ENCODE measurements around the gene HOXA11. TPM values are rescaled to one million over a fixed set of nuclear protein-coding genes. Genes with fewer than 3 reads are reported as not detected.

The HOXA11 gene
- total and polyA plus RNA-seq, 10 of the 15 experiments (the other 5 are each of a cell fraction or from before 2014, with no cell fraction given): not detected

DNA sequence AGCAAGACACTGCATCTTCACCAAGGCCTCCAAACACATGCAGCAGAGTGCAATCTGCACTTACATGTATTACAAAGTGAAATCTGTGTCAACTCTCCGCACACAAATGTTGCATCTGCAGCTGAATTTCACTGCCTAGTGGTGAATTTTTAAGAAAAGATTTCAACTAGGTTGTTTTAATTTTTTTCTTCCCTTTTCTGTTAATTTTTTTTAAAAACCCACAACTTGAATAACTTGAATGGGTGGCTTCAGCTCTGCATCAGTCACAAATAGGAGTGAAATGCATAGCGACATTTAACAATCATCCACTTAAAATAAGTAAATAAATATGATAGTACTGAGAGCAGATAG, 8.9 kb upstream of the HOXA11 start:
- RAD21 ChIA-PET (ENCODE audit: unreplicated experiment): interaction anchor here (0.9 to 2.6 kb wide), 2 partner anchors 725 to 729 kb away, joined by 3 to 70 read pairs; no protein-coding TSS in a partner anchor
- 79% methylated on average over 2 of the region's 2 CpGs for WGBS (ENCODE audit: insufficient coverage, insufficient replicate concordance, low lambda C conversion rate, missing lambda C conversion rate)
- CTCF ChIA-PET: interaction anchor here (1.2 to 3.3 kb wide), 3 partner anchors 381 to 725 kb away, joined by 3 to 93 read pairs (median 50); no protein-coding TSS in a partner anchor
- no peak overlapping the region for H3K4me3 ChIP-seq
- ATAC-seq (no peak), FAIRE-seq (no peak), DNase-seq (ENCODE audit: low read depth, low spot score) (no peak)
- H3K79me2 ChIP-seq (ENCODE audit: control insufficient read depth, insufficient read depth, low read length): no peaks in the 10 kb centered on the region
- in situ Hi-C loops (cut with MboI) (no loop called here), intact Hi-C loops (cut with micrococcal nuclease; ENCODE audit: unreplicated experiment) (no loop called here)
- no peaks in the 10 kb centered on the region for H3K36me3 ChIP-seq (ENCODE audit: control insufficient read depth in 2 of 2, insufficient read depth in 2 of 2, low read length in 1 of 2)
- peaks cover 25 to 41% of the 10 kb centered on the region in 2 experiments for H3K27me3 ChIP-seq (replicated peaks in 1 of 2; ENCODE audit: control insufficient read depth in 2 of 2, insufficient read depth in 2 of 2, low read length in 1 of 2)
- H3K9ac ChIP-seq (ENCODE audit: control insufficient read depth, insufficient read depth, low read length): no peak overlapping the region
- H3K4me1 ChIP-seq (ENCODE audit: control insufficient read depth, insufficient read depth, low read length): no peaks in the 10 kb centered on the region; the same call in 1 of the 2 replicates
- H3K4me2 ChIP-seq (ENCODE audit: control insufficient read depth, insufficient read depth): no peak overlapping the region
- no TSS peak for BruUV-seq (replicated peaks)
- POLR2A ChIA-PET: no interaction called here
- no peak overlapping the region for H2AFZ ChIP-seq (ENCODE audit: control insufficient read depth, low read depth, low read length)
- no peaks in the 10 kb centered on the region; the same call in 2 of the 3 replicates for H3K9me3 ChIP-seq (replicated peaks; ENCODE audit: control insufficient read depth, insufficient read depth, low read length)
- SMC1A ChIA-PET (ENCODE audit: uncharacterized antibody, unreplicated experiment): no interaction called here
- no peak overlapping the region for H3K27ac ChIP-seq (ENCODE audit: control insufficient read depth, insufficient read depth)
- 0 out of 2 replicates have a peak, but pooled peaks cover 3% of the 10 kb centered on the region for H4K20me1 ChIP-seq (ENCODE audit: control insufficient read depth, insufficient read depth)
- no peak for TF ChIP-seq CHD4 (IDR thresholded peaks at IDR 0.05)
- TF ChIP-seq, protein P1, sequence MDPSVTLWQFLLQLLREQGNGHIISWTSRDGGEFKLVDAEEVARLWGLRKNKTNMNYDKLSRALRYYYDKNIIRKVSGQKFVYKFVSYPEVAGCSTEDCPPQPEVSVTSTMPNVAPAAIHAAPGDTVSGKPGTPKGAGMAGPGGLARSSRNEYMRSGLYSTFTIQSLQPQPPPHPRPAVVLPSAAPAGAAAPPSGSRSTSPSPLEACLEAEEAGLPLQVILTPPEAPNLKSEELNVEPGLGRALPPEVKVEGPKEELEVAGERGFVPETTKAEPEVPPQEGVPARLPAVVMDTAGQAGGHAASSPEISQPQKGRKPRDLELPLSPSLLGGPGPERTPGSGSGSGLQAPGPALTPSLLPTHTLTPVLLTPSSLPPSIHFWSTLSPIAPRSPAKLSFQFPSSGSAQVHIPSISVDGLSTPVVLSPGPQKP (IDR thresholded peaks at IDR 0.05; ENCODE audit: low read depth, low read length): no peak
- TF ChIP-seq, protein P2, sequence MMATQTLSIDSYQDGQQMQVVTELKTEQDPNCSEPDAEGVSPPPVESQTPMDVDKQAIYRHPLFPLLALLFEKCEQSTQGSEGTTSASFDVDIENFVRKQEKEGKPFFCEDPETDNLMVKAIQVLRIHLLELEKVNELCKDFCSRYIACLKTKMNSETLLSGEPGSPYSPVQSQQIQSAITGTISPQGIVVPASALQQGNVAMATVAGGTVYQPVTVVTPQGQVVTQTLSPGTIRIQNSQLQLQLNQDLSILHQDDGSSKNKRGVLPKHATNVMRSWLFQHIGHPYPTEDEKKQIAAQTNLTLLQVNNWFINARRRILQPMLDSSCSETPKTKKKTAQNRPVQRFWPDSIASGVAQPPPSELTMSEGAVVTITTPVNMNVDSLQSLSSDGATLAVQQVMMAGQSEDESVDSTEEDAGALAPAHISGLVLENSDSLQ (IDR thresholded peaks at IDR 0.05): no peak
- TF ChIP-seq CHD1 (IDR thresholded peaks at IDR 0.05; ENCODE audit: low read depth, low read length): no peak
- no peak for TF ChIP-seq ASH2L (IDR thresholded peaks at IDR 0.05; ENCODE audit: borderline replicate concordance, low read depth)
- TF ChIP-seq, protein P3, sequence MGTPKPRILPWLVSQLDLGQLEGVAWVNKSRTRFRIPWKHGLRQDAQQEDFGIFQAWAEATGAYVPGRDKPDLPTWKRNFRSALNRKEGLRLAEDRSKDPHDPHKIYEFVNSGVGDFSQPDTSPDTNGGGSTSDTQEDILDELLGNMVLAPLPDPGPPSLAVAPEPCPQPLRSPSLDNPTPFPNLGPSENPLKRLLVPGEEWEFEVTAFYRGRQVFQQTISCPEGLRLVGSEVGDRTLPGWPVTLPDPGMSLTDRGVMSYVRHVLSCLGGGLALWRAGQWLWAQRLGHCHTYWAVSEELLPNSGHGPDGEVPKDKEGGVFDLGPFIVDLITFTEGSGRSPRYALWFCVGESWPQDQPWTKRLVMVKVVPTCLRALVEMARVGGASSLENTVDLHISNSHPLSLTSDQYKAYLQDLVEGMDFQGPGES (IDR thresholded peaks at IDR 0.05): no peak
- TF ChIP-seq MYC (IDR thresholded peaks at IDR 0.05; ENCODE audit: insufficient read depth, insufficient read length, insufficient replicate concordance, low read length, severe bottlenecking): no peak
- TF ChIP-seq RUNX3 (IDR thresholded peaks at IDR 0.05; ENCODE audit: low read length): no peak
- TF ChIP-seq CBX3 (IDR thresholded peaks at IDR 0.05; ENCODE audit: borderline replicate concordance, low read depth): no peak
- TF ChIP-seq, protein P4, sequence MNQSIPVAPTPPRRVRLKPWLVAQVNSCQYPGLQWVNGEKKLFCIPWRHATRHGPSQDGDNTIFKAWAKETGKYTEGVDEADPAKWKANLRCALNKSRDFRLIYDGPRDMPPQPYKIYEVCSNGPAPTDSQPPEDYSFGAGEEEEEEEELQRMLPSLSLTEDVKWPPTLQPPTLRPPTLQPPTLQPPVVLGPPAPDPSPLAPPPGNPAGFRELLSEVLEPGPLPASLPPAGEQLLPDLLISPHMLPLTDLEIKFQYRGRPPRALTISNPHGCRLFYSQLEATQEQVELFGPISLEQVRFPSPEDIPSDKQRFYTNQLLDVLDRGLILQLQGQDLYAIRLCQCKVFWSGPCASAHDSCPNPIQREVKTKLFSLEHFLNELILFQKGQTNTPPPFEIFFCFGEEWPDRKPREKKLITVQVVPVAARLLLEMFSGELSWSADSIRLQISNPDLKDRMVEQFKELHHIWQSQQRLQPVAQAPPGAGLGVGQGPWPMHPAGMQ (IDR thresholded peaks at IDR 0.05; ENCODE audit: borderline replicate concordance): no peak
- TF ChIP-seq, protein P5, sequence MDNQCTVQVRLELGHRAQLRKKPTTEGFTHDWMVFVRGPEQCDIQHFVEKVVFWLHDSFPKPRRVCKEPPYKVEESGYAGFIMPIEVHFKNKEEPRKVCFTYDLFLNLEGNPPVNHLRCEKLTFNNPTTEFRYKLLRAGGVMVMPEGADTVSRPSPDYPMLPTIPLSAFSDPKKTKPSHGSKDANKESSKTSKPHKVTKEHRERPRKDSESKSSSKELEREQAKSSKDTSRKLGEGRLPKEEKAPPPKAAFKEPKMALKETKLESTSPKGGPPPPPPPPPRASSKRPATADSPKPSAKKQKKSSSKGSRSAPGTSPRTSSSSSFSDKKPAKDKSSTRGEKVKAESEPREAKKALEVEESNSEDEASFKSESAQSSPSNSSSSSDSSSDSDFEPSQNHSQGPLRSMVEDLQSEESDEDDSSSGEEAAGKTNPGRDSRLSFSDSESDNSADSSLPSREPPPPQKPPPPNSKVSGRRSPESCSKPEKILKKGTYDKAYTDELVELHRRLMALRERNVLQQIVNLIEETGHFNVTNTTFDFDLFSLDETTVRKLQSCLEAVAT (IDR thresholded peaks at IDR 0.05): no peak
- TF ChIP-seq, protein P6, sequence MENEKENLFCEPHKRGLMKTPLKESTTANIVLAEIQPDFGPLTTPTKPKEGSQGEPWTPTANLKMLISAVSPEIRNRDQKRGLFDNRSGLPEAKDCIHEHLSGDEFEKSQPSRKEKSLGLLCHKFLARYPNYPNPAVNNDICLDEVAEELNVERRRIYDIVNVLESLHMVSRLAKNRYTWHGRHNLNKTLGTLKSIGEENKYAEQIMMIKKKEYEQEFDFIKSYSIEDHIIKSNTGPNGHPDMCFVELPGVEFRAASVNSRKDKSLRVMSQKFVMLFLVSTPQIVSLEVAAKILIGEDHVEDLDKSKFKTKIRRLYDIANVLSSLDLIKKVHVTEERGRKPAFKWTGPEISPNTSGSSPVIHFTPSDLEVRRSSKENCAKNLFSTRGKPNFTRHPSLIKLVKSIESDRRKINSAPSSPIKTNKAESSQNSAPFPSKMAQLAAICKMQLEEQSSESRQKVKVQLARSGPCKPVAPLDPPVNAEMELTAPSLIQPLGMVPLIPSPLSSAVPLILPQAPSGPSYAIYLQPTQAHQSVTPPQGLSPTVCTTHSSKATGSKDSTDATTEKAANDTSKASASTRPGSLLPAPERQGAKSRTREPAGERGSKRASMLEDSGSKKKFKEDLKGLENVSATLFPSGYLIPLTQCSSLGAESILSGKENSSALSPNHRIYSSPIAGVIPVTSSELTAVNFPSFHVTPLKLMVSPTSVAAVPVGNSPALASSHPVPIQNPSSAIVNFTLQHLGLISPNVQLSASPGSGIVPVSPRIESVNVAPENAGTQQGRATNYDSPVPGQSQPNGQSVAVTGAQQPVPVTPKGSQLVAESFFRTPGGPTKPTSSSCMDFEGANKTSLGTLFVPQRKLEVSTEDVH (IDR thresholded peaks at IDR 0.05; ENCODE audit: low read depth, partially characterized antibody): no peak
- TF ChIP-seq RELA (IDR thresholded peaks at IDR 0.05; ENCODE audit: borderline replicate concordance, partially characterized antibody): no peak
- no peak for TF ChIP-seq SIN3A (IDR thresholded peaks at IDR 0.05; ENCODE audit: low read depth, low read length)
- TF ChIP-seq TCF3 (IDR thresholded peaks at IDR 0.05; ENCODE audit: borderline replicate concordance, insufficient read depth, low read depth, low read length): no peak
- no peak for TF ChIP-seq WRNIP1 (IDR thresholded peaks at IDR 0.05; ENCODE audit: borderline replicate concordance, low read depth, low read length)
